Head of caudate nucleus (tissue), 42 donors: ENCODE measurements around the gene TMEM45B.
A peak's percentile ranks its signal among the peaks of the same experiment; 100 is the strongest.
"Not testable (repeated sequence)": the region's sequence is repeated elsewhere in the genome, so short reads cannot be mapped to it uniquely, and the experiment has no call there.

Experiments used
- DNase-seq, 42 donors: peaks; one replicate each; pipeline versions ENCODE4 v3.0.0 to v3.0.0-alpha.2; 2020 to 2021; ENCODE audit warnings: mixed read lengths in 7 of 42
- intact Hi-C: fragments of 100-400 bp; cut with DNase I; formaldehyde crosslinking; loops from one replicate; pipeline ENCODE4 v1.15.0; 2022

TMEM45B gene

GRCh38 chr11:129815596-129816461 lies at the start of gene TMEM45B:
Gene TMEM45B (plus strand): TSS chr11:129815848. CDS start chr11:129852483, 36,635 bp downstream.
- DNase-seq = no peak
- intact Hi-C loops = no loop called here

DNA sequence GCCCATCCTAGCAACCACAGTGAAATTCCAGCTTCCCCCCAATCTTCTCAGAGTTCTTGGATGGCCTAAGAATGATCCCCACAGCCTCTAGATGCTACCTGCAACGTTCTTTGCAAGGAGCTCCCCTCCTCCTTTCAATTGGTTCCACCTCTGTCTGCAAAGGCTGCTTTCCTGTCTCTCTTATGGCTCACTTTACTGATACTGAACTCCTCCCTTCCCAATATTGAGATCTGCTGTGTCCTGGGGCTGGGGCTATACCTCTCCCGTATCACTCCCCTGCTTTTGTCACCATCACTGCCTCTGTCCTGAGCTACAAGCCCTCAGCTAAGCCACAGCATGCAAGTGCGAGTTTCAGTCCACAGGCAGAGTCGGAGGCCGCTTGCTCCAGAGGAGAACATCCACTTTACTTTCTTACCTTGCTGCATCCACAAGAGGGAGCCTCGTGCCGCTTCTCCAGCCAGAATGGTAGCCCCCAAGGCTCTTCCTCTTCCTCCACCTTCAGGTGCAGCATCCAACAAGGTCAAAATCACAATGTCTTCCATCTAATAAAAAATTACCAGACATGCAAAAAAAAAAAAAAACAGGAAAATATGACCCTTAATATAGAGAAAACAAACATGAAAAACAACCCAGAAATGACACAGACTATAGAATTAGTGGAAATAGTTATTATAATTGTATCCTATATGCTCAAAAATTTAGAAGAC lies 48.6 kb upstream of the TMEM45B start:
- intact Hi-C loops = no loop called here
- no peak for DNase-seq

DNA sequence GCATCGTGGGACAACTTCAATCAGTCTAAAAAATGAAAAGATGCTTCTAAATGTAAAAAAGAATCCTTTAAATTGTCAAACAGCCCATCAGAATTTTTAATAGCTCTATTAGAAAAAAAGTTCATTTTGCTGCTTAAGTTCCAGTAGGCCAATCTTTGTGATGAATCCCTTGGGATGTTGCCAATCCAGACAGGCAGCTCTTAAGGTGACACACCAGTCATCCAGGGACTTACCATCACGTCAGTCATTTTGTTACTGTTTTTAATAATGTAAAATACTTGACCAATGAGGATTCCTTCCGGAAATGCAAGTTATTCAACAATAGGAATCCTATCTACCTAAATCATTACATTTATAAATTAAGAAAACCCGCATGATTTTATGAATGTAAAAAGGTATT lies 47.8 kb upstream of the TMEM45B start:
- no peak for DNase-seq
- intact Hi-C loops = no loop called here

GRCh38 chr11:129768356-129768755 lies 47.3 kb upstream of the TMEM45B start:
- intact Hi-C loops = no loop called here
- DNase-seq = no peak

GRCh38 chr11:129769059-129769458 lies 46.6 kb upstream of the TMEM45B start:
- intact Hi-C loops = no loop called here
- DNase-seq = no peak

DNA sequence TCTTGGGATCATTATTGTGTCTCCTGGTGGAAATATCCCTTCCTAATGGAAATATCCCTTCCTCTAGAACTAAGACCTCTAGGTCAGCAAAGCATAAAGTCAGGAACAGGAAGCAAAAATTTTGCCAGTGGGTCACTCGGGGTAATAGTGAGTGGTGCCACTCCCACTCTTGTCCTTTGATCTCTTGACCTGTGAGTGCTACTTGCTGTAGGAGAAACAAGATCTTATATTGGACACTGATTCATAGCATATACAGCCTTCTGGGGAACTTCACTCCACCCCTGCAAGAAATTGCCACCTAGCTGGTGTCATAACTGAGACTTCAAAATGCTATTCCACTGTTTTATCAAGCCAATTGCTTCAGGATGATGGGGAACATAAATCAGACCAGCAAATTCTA lies 44.7 kb upstream of the TMEM45B start:
- intact Hi-C loops = no loop called here
- DNase-seq = no peak

DNA sequence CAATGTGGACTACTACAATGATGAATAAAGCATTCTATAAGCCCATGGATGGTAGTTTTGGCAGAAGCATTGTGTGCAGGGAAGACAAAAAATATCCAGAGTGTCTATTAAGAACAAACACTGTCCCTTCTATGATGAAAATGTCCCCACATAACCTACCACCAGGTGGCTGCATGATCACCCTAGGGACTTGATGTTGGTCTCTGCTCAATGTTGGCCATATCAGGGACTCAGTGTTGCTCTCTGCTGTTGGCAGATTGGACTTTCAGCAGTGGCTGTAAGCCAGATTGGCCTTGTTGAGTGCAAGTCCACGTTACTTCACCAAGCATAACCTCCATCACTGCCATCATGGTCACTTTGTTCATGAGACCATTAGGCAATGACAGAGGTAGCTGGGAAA lies 44.2 kb upstream of the TMEM45B start:
- DNase-seq, intact Hi-C loops: not testable (repeated sequence)

DNA sequence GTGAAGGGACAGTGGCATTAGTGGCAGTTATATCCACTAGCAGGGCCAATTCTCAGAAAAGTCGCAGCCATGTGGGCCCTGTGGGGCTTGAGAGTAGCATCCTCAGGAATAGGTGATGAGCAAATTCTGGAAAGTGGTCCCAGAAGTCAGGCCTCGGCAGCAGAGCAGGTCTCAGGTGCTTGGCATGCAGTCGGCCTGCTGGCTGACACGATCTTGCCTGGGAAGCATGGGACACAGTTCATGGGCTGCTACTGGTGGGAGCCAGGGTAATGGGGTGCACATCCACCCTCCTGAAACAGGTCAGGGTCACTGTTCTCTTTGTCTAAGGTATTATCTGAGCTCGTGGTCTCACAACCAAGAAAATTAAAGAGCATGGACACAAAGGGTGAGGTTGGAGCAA lies 36.8 kb upstream of the TMEM45B start:
- DNase-seq = no peak
- intact Hi-C loops = no loop called here

DNA sequence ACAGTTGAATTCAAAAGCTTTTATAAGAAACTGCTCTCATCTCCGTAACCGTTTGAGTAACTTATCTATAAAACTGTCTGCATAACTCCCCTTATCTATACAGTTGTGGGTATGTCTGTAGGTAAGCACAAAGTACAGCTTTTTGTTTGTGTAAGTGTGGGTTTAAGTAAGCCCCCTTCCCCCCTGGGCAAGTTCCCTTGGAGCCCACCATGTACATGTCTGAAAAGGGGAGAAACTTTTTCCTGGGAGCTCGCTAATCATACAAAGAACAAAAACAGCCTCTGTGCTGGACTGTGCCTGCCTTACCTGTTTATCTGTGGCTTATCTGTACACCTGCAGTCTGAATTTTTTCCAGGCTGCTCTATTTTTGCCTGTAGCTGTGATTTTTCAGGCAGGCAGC lies 36.3 kb upstream of the TMEM45B start:
- intact Hi-C loops = no loop called here
- no peak for DNase-seq

DNA sequence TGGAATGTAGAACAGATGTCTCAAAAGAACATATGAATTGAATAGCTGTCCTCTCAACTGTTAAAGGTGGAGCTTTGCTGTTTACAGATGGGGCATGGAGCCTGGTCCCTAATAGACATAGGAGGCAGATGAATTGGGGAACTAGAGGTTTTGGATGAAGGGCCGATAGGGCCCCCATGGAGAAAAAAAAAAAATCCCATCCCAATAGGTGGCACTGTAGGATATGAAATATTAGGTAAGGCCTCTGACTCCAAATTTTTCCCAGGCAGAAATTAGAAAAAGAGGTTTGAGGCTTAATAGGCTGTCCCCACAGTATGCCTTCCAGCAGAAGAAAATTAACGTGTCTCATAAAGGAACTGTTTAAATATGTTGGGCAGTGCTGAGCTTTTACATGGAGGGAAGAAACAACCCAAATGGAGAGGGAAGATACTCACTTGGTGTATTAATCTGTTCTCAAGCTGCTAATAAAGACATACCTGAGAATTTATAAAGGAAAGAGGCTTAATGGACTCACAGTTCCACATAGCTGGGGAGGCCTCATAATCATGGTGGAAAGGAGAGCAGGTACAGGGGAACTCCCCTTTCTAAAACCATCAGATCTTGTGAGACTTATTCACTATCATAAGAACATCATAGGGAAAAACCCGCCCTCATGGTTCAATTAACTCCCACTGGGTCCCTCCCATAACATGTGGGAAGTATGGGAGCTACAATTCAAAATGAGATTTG lies 30.1 kb upstream of the TMEM45B start:
- intact Hi-C loops = no loop called here
- peak in 3 of 42 donors; percentile 6 to 10 (median 7) for DNase-seq

DNA sequence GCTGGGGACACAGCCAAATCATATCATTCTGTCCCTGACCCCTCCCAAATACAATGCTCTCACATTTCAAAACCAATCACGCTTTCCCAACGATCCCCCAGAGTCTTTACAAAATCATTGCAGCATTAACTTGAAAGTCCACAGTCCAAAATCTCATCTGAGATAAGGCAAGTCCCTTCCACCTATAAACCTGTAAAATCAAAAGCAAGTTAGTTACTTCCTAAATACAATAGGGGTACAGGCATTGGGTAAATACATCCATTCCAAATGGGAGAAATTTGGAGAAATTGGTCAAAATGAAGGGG lies 29.6 kb upstream of the TMEM45B start:
- intact Hi-C loops, DNase-seq: not testable (repeated sequence)

DNA sequence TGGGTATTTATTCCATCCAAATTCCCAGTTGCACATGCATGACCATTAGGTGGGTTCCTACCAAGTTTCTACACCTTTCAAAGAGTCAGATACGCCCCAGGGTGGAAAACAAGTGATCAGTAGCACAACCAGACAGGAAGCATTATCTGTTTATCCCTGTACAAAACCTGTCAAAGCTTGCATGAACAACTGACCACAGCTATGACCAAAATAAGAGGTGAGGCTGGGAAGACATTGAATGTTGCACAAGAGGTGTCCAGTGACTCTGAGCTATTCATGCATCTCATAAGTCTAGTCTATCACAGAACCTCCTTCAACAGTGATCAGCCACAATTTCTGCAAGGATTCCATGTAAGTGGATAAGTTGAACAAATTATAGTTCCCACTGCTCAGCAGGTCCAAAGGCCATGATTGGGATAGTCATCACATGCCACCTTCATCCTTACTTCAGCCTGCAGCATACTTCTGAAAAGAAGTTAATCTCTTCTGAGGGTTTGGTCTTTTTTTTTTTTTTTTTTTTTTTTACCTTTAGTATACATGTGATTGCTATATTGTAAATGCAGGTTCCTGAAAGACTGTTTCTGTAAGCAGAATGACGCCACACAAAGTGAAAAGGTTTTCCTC lies 28.0 kb upstream of the TMEM45B start:
- DNase-seq = no peak
- intact Hi-C loops = no loop called here

DNA sequence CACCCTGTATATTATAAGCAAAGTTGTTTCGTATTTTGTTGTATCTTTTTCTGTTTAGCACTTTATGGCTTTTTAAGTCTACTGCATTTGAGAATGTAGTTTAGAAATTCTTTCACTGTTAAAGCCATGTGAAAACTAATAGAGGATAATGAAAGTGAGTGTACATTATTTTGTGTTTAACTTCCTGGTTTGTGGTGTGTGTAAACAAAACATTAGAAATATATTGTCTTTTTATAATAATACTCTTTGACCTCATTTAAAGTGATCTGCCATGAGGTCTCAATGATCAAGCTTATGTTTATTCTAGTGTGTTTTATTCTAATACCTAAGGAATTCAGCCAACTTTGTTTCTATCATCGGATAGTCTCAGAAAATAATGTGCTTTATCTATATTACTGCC lies 27.4 kb upstream of the TMEM45B start:
- intact Hi-C loops = no loop called here
- DNase-seq = no peak

DNA sequence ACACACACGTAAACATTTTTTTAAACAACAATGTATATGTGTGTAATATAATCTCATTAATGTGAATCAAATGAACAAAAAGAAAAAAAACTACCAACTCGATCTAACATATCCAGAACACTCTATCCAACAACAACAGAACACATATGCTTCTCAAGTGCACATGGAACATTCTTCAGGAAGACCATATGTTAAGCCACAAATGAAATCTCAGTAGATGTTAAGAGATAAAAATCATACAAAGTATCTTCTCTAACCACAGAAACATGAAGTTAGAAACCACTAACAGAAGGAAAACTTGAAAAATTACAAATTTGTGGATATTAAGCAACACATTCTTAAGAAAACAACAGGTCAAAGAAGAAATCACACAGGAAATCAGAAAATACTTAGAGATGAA lies 25.5 kb upstream of the TMEM45B start:
- no peak for DNase-seq
- intact Hi-C loops = no loop called here

DNA sequence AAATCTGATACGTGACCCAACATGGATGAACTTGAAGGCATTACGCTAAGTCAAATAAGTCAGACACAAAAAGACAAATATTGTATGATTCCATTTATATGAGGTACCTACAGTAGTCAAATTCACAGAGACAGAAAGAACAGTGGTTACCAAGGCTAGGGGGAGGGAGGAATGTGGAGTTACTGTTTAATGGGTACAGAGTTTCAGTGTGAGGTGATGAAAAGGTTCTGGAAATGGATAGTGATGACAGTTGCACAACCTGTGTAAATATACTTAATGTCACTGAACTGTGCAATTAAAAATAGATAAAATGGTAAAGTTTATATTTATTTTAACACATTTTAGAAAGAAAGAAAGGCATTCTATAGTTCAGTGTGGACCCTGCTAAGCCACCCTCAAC lies 24.1 kb upstream of the TMEM45B start:
- intact Hi-C loops = no loop called here
- no peak for DNase-seq

GRCh38 chr11:129792663-129793062 lies 23.0 kb upstream of the TMEM45B start:
- no peak for DNase-seq
- intact Hi-C loops = no loop called here

GRCh38 chr11:129795089-129795488 lies 20.6 kb upstream of the TMEM45B start:
- intact Hi-C loops = no loop called here

GRCh38 chr11:129798212-129798611 lies 17.4 kb upstream of the TMEM45B start:
- no peak for DNase-seq
- intact Hi-C loops = no loop called here

More at GRCh38 chr11:129795089-129795488, 20.6 kb upstream of the TMEM45B start:
- no peak for DNase-seq

DNA sequence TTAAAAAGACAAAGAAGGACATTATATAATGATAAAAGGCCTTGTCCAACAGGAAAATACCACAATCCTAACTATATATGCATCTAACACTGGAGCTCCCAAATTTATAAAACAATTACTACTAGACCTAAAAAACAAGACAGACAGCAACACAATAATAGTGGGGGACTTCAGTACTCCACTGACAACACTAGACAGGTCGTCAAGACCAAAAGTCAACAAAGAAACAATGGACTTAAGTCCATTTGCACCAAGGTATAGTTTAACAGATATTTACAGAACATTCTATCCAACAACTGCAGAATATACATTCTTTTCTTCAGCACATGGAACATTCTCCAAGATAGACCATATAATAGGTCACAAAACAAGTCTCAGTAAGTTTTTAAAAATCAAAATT lies 15.5 kb upstream of the TMEM45B start:
- intact Hi-C loops, DNase-seq: not testable (repeated sequence)

DNA sequence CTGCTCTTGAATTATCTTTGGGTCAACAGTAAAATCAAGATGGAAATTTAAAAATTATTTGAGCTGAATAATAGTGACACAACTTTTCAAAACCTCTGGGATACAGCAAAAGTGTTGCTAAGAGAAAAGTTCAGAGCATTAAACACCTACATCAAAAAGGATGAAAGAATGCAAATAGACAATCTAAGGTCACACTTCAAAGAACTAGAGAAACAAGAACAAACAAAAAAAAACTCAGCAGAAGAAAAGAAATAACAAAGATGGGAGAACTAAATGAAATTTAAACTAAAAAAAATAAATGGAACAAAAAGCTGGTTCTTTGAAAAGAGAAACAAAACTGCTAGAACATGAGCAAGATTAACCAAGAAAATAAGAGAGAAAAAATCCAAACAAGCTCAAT lies 15.0 kb upstream of the TMEM45B start:
- intact Hi-C loops = no loop called here
- no peak for DNase-seq
